PFSK-1 (cell line): ENCODE measurements around the gene BRF1.

Experiments used
- FOXP2 ChIP-seq: optimal IDR thresholded peaks from 2 replicates; pipeline ENCODE3; 2011; ENCODE audit warnings: borderline replicate concordance, control low read depth, inconsistent platforms; ENCODE audit not compliant: insufficient read depth; ENCODE audit errors: extremely low read length, extremely low read depth
- POLR2AphosphoS5 ChIP-seq: IDR thresholded peaks from 2 replicates; pipeline ENCODE4 v1.6.1; 2012; ENCODE audit warnings: low read depth, mild to moderate bottlenecking, control low read depth, low read length, moderate library complexity
- SIN3A ChIP-seq: IDR thresholded peaks from 2 replicates; pipeline ENCODE4 v1.6.1; 2012; ENCODE audit warnings: mild to moderate bottlenecking, low read length, moderate library complexity, borderline replicate concordance; ENCODE audit not compliant: insufficient read depth
- TAF1 ChIP-seq: IDR thresholded peaks from 2 replicates; pipeline ENCODE4 v1.6.1; 2012; ENCODE audit warnings: low read length, control low read depth, borderline replicate concordance; ENCODE audit not compliant: insufficient read depth
- TF ChIP-seq, protein P1 (sequence below), 2 experiments: IDR thresholded peaks; 2 replicates each; pipeline versions ENCODE4 v1.6.1 to v1.8.0; 2011 to 2012; ENCODE audit warnings: low read depth in 2 of 2, low read length in 2 of 2, control low read depth in 1 of 2, inconsistent platforms in 1 of 2, mild to moderate bottlenecking in 1 of 2, moderate library complexity in 1 of 2; ENCODE audit not compliant: insufficient read depth in 1 of 2

BRF1 gene

GRCh38 chr14:105272623-105273022 lies 28.2 kb downstream of the BRF1 start:
- TF ChIP-seq, protein P1, sequence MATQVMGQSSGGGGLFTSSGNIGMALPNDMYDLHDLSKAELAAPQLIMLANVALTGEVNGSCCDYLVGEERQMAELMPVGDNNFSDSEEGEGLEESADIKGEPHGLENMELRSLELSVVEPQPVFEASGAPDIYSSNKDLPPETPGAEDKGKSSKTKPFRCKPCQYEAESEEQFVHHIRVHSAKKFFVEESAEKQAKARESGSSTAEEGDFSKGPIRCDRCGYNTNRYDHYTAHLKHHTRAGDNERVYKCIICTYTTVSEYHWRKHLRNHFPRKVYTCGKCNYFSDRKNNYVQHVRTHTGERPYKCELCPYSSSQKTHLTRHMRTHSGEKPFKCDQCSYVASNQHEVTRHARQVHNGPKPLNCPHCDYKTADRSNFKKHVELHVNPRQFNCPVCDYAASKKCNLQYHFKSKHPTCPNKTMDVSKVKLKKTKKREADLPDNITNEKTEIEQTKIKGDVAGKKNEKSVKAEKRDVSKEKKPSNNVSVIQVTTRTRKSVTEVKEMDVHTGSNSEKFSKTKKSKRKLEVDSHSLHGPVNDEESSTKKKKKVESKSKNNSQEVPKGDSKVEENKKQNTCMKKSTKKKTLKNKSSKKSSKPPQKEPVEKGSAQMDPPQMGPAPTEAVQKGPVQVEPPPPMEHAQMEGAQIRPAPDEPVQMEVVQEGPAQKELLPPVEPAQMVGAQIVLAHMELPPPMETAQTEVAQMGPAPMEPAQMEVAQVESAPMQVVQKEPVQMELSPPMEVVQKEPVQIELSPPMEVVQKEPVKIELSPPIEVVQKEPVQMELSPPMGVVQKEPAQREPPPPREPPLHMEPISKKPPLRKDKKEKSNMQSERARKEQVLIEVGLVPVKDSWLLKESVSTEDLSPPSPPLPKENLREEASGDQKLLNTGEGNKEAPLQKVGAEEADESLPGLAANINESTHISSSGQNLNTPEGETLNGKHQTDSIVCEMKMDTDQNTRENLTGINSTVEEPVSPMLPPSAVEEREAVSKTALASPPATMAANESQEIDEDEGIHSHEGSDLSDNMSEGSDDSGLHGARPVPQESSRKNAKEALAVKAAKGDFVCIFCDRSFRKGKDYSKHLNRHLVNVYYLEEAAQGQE (IDR thresholded peaks at IDR 0.05; ENCODE audit: insufficient read depth in 1 of 2, low read depth in 2 of 2, low read length in 2 of 2): no peak
- no peak for TF ChIP-seq SIN3A
- TF ChIP-seq POLR2AphosphoS5: no peak
- no peak for TF ChIP-seq TAF1
- TF ChIP-seq FOXP2: no peak

GRCh38 chr14:105271224-105271890 lies 29.4 kb downstream of the BRF1 start:
- no peak for TF ChIP-seq SIN3A
- TF ChIP-seq FOXP2: no peak
- no peak for TF ChIP-seq TAF1
- no peak for TF ChIP-seq POLR2AphosphoS5
- TF ChIP-seq, protein P1 (IDR thresholded peaks at IDR 0.05; ENCODE audit: insufficient read depth in 1 of 2, low read depth in 2 of 2, low read length in 2 of 2): no peak

GRCh38 chr14:105269405-105269804 lies 31.4 kb downstream of the BRF1 start:
- TF ChIP-seq FOXP2 (no peak), TAF1 (no peak), SIN3A (no peak)
- TF ChIP-seq, protein P1 (IDR thresholded peaks at IDR 0.05; ENCODE audit: insufficient read depth in 1 of 2, low read depth in 2 of 2, low read length in 2 of 2): no peak

DNA sequence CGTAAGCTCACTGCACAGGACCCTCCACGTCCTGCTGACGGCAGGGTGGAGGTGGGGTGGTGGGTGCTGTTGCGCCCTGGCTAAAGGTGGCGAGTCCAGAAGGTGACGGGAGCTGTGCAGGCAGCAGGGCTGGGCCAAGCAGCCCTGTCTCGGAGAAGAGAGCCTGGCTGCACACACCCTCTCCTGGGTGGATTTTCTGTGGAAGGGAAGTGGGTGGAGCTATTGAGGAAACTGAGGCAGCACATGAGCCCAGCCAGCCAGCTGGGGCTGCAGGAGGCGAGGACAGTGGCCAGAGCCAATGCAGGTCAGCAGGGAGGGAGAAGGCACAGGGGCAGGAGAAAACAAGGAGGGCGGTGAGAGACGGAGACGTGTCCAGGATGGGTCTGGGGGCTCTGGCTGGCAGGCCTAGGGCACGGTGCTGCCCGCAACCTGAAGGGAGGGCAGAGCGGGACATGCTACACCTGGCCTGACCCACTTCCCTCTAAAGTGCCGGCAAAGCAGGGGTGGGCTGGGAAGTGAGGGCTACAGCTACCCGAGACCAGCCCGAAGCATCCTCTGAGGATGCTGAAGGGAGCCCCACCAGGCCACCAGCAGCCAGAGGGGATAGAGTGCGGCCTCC lies 32.0 kb downstream of the BRF1 start:
- TF ChIP-seq TAF1 (no peak), POLR2AphosphoS5 (no peak), SIN3A (no peak), FOXP2 (no peak)
- TF ChIP-seq, protein P1 (IDR thresholded peaks at IDR 0.05; ENCODE audit: insufficient read depth in 1 of 2, low read depth in 2 of 2, low read length in 2 of 2): no peak
